Natural killer cell (primary cell): ENCODE data around the gene SH3BGRL3. TPM values are rescaled to one million over a fixed set of nuclear protein-coding genes. Genes with fewer than 3 reads are reported as not detected.
"Not testable (repeated sequence)": the region's sequence is repeated elsewhere in the genome, so short reads cannot be mapped to it uniquely, and the experiment has no call there.

Experiments
- ATAC-seq, 3 donors: fragments of 150-1000 bp in 2 of 3; fragments of 200-7000 bp in 1 of 3; cut with Tn5 transposase; 1 replicate in 1 of 3; 2 replicates in 2 of 3; pipeline ENCODE4 v1.10.0; 2021; ENCODE audit warnings: mild to moderate bottlenecking in 2 of 3, moderate library complexity in 2 of 3
- DNase-seq, 2 donors: peaks; one replicate each; pipeline versions ENCODE4 v3.0.0 to v3.0.0-alpha.2; 2013 to 2021; ENCODE audit warnings: mixed read lengths in 1 of 2
- H3K27ac ChIP-seq: one replicate; pipeline ENCODE4 v1.5.1; 2013; ENCODE audit warnings: mild to moderate bottlenecking, low read length
- H3K27me3 ChIP-seq: one replicate; pipeline ENCODE4 v1.6.1; 2013; ENCODE audit warnings: low read length; ENCODE audit not compliant: control insufficient read depth, insufficient read depth
- H3K36me3 ChIP-seq: one replicate; pipeline ENCODE4 v1.6.1; 2013; ENCODE audit warnings: low read length; ENCODE audit not compliant: control insufficient read depth, insufficient read depth
- H3K4me1 ChIP-seq: one replicate; pipeline ENCODE4 v1.6.1; 2013; ENCODE audit warnings: low read length; ENCODE audit not compliant: control insufficient read depth, insufficient read depth
- H3K4me3 ChIP-seq: one replicate; pipeline ENCODE4 v1.5.1; 2013; ENCODE audit warnings: low read length
- H3K9me3 ChIP-seq: one replicate; pipeline ENCODE4 v1.6.1; 2013; ENCODE audit warnings: low read length; ENCODE audit not compliant: control insufficient read depth, insufficient read depth
- H3K27ac Mint-ChIP-seq, 2 donors: one replicate each; pipeline ENCODE4 v1.8.0; 2022; ENCODE audit warnings: mild to moderate bottlenecking in 2 of 2, mixed read lengths in 2 of 2, moderate library complexity in 1 of 2
- H3K27me3 Mint-ChIP-seq, 2 donors: one replicate each; pipeline ENCODE4 v1.8.0; 2022; ENCODE audit warnings: low read depth in 2 of 2, mixed read lengths in 2 of 2
- H3K36me3 Mint-ChIP-seq: one replicate; pipeline ENCODE4 v1.8.0; 2022; ENCODE audit warnings: mixed read lengths
- H3K4me1 Mint-ChIP-seq, 2 donors: one replicate each; pipeline ENCODE4 v1.8.0; 2022; ENCODE audit warnings: mixed read lengths in 2 of 2
- H3K4me3 Mint-ChIP-seq: one replicate; pipeline ENCODE4 v1.8.0; 2022; ENCODE audit warnings: mild to moderate bottlenecking, moderate library complexity, mixed read lengths
- H3K9me3 Mint-ChIP-seq, 2 donors: one replicate each; pipeline ENCODE4 v1.8.0; 2022; ENCODE audit warnings: mixed read lengths in 2 of 2
- WGBS: methylation state at CpG from one replicate; pipeline ENCODE4 v1.1.7; 2013; ENCODE audit warnings: missing lambda C conversion rate; ENCODE audit not compliant: insufficient coverage; 5-methylcytosine and 5-hydroxymethylcytosine counted together
- intact Hi-C: fragments of 100-400 bp; cut with micrococcal nuclease; formaldehyde crosslinking; loops from one replicate; pipeline ENCODE4 v1.14.2; 2022
- total RNA-seq, 4 donors: library from RNA; stranded (reverse); fragments of 120-200 nt in 1 of 4; gene quantifications; one replicate each; pipeline versions ENCODE4 v1.2.3 to v1.2.4, GENCODE V29; 2013 to 2022
- TF ChIP-seq, protein P1 (sequence below): fragments of 200-600 bp; IDR thresholded peaks from one replicate; pipeline ENCODE4 v1.8.0; 2022; ENCODE audit warnings: antibody characterized with exemption

Gene SH3BGRL3
- 100 to 1,000 TPM; 396 to 488 (median 437) TPM for total RNA-seq
- total RNA-seq (2013): 125 TPM

DNA sequence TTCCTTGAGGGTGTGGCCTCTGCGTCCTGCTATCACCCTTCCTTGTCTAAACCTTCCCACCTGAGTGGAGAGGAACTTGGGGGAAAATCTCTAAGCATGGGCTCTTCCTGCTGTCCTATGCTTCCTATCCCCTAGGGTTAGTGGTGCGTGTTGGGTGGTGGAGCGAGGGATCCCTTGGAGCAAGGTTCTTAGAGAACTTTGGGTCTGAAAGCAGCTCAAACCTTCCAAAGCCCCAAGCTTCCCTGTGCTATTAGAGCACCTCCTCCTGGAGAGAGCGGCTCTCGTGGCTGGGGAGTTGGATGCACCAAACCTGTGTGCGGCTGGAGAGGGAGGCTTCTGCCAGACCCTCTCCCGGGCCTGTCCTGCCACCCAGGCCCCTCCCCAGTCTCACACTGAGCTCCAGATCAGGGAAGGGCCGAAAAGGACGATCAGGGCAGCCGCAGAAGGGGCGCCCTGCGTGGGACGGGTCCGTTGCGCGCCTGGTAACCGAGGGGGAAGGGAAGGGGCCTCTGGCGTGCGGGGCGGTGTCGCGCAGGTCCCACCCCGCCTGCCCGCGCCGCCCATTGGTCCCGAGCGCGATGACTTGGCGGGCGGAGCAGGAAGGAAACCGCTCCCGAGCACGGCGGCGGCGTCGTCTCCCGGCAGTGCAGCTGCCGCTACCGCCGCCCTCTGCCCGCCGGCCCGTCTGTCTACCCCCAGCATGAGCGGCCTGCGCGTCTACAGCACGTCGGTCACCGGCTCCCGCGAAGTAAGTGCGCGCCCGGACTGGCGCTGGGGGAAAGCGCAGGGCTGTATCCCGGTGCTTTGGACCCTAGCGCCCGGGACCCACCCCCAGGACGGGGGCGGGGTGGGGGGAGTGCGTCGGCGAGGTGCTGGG lies at the start of gene SH3BGRL3:
Gene SH3BGRL3, plus strand, starts transcription at position 631 of the 877 bp plus-strand sequence. Its CDS starts 70 bp downstream, at position 701.
- Histone ChIP-seq H3K4me1 (peaks cover 92% of the 10 kb centered on the region), H3K27ac (peak within 1 kb of the TSS; percentile 85), H3K4me3 (peak within 1 kb of the TSS; percentile 88), H3K9me3 (no peaks in the 10 kb centered on the region), H3K36me3 (peaks cover 32% of the 10 kb centered on the region), H3K27me3 (no peaks in the 10 kb centered on the region)
- H3K9me3 Mint-ChIP-seq: no peaks in the 10 kb centered on the region
- WGBS: 0% methylated on average over 65 of the region's 66 CpGs
- peak within 1 kb of the TSS; percentile 82 to 86 for H3K27ac Mint-ChIP-seq
- H3K4me1 Mint-ChIP-seq: peaks cover 75 to 85% of the 10 kb centered on the region in 2 donors
- H3K27me3 Mint-ChIP-seq: no peaks in the 10 kb centered on the region
- H3K36me3 Mint-ChIP-seq: no peaks in the 10 kb centered on the region
- ATAC-seq (peak; percentile 54 to 80 (median 69)), DNase-seq (peak; percentile 73 to 92)
- TF ChIP-seq, protein P1, sequence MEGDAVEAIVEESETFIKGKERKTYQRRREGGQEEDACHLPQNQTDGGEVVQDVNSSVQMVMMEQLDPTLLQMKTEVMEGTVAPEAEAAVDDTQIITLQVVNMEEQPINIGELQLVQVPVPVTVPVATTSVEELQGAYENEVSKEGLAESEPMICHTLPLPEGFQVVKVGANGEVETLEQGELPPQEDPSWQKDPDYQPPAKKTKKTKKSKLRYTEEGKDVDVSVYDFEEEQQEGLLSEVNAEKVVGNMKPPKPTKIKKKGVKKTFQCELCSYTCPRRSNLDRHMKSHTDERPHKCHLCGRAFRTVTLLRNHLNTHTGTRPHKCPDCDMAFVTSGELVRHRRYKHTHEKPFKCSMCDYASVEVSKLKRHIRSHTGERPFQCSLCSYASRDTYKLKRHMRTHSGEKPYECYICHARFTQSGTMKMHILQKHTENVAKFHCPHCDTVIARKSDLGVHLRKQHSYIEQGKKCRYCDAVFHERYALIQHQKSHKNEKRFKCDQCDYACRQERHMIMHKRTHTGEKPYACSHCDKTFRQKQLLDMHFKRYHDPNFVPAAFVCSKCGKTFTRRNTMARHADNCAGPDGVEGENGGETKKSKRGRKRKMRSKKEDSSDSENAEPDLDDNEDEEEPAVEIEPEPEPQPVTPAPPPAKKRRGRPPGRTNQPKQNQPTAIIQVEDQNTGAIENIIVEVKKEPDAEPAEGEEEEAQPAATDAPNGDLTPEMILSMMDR: no peak
- intact Hi-C loops: loop anchor here (2.0 to 5.0 kb wide), 2 partner anchors 98 to 191 kb away; no protein-coding TSS in a partner anchor
- H3K4me3 Mint-ChIP-seq: peak within 1 kb of the TSS; percentile 93

DNA sequence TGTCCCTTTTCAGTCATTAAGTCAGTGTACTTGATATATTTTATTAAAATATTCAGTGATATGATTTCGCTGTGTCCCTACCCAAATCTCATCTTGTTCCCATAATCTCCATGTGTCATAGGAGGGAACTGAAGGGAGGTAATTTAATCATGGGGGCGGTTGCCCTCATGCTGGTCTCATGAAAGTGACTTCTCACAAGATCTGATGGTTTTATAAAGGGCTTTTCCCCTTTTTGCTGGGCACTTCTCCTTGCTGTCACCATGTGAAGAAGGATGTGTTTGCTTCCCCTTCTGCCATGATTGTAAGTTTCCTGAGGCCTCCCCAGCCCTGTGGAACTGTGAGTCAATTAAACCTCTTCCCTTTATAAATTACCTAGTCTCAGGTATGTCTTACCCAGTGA lies 49.2 kb upstream of the SH3BGRL3 start:
- not testable (repeated sequence) for H3K9me3 Mint-ChIP-seq, ATAC-seq, H3K27me3 ChIP-seq, H3K4me3 ChIP-seq, H3K36me3 ChIP-seq, H3K36me3 Mint-ChIP-seq, H3K27ac ChIP-seq, H3K9me3 ChIP-seq, H3K27ac Mint-ChIP-seq, DNase-seq, H3K4me3 Mint-ChIP-seq
- WGBS: no CpG with 5 or more reads among the region's 2 CpGs
- intact Hi-C loops: loop anchor here (5.0 kb wide), 1 partner anchor 63 kb away; the partner anchor contains the start of genes C1orf232 and ZNF593
- Mint-ChIP-seq H3K27me3 (peaks cover 9 to 22% of the 10 kb centered on the region in 2 donors), H3K4me1 (peaks cover 25 to 29% of the 10 kb centered on the region in 2 donors)
- H3K4me1 ChIP-seq: peaks cover 20% of the 10 kb centered on the region

DNA sequence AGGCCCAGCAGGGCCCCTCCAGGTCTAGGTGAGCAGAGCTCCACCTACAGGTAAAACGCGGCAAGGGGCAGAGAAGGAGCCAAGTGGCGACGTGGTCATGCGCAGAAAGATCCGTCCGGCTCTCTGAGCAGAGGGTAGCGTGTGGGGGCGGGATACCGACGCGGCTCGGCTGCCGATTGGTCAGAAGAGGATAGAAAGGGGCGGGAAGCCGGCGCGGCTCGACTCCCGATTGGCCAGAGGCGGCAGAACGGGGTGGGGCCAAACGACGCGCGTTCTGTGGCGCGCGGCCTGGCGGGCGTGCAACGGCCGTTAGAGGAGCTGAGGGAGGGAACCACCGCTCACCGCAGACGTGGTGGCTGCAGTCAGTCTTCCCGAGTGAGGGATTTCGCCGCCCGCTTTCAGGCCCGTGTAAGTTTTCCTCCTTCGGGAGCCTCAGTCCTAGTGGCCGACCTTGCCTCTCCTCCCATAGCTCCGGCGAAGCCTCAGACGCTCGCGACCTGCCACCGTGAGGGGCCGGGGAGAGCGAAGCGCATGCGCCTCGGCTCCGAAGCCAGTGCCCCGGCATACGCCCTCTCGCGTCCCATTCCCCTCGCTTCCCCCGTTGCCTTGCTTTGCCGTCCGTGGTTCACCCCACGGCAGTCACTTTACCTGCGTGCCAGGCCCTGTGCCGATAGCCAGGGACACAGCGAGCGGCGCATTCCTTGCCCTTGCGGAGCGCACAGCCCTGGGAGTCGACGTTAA lies 45.8 kb upstream of the SH3BGRL3 start, which contains the start of gene CEP85:
Gene CEP85, plus strand, starts transcription at position 298 of the 741 bp plus-strand sequence. CDS start 5,584 bp downstream, outside the sequence.
- DNase-seq (peak; percentile 98 to 100), ATAC-seq (peak; percentile 91 to 98 (median 91))
- peak within 1 kb of the TSS; percentile 94 to 96 for H3K27ac Mint-ChIP-seq
- H3K4me3 Mint-ChIP-seq: peak within 1 kb of the TSS; percentile 99
- intact Hi-C loops: loop anchor here (1.0 to 5.0 kb wide), 2 partner anchors 67 to 123 kb away; partner anchors contain the start of genes C1orf232, PDIK1L and ZNF593
- no peaks in the 10 kb centered on the region for H3K27me3 ChIP-seq
- no peaks in the 10 kb centered on the region for H3K9me3 ChIP-seq
- H3K9me3 Mint-ChIP-seq: no peaks in the 10 kb centered on the region
- H3K36me3 Mint-ChIP-seq: no peaks in the 10 kb centered on the region
- no peaks in the 10 kb centered on the region for H3K36me3 ChIP-seq
- under 1% methylated on average over 73 of the region's 73 CpGs for WGBS
- H3K4me3 ChIP-seq: peak within 1 kb of the TSS; percentile 93
- peaks cover 18% of the 10 kb centered on the region for H3K4me1 ChIP-seq
- peak within 1 kb of the TSS; percentile 78 for H3K27ac ChIP-seq
- H3K27me3 Mint-ChIP-seq: no peaks in the 10 kb centered on the region
- TF ChIP-seq, protein P1: peak; percentile 87
- H3K4me1 Mint-ChIP-seq: peaks cover 29 to 30% of the 10 kb centered on the region in 2 donors
